K562 (cell line): ENCODE measurements around the gene OR2T10.

ENCODE experiments used
- CREM ChIP-seq: IDR thresholded peaks from 2 replicates; pipeline ENCODE4 v1.6.1; 2014; ENCODE audit warnings: antibody characterized with exemption, low read depth
- HDAC2 ChIP-seq: fragments of 450-650 bp; IDR thresholded peaks from 2 replicates; pipeline ENCODE4 v1.6.1; 2016; ENCODE audit warnings: mild to moderate bottlenecking
- ZSCAN32 ChIP-seq: fragments of 450-650 bp; formaldehyde crosslinking; IDR thresholded peaks from 2 replicates; pipeline ENCODE4 v1.4.0; 2020; ENCODE audit warnings: mild to moderate bottlenecking, moderate library complexity
- TF ChIP-seq, protein P1 (sequence below): sonication (generic); formaldehyde crosslinking; IDR thresholded peaks from 2 replicates; pipeline ENCODE4 v1.8.1; 2022; ENCODE audit warnings: missing genetic modification reagents

- TF ChIP-seq CREM (no peak), ZSCAN32 (CRISPR knock-in tag) (no peak), HDAC2 (no peak)
- TF ChIP-seq, protein P1, sequence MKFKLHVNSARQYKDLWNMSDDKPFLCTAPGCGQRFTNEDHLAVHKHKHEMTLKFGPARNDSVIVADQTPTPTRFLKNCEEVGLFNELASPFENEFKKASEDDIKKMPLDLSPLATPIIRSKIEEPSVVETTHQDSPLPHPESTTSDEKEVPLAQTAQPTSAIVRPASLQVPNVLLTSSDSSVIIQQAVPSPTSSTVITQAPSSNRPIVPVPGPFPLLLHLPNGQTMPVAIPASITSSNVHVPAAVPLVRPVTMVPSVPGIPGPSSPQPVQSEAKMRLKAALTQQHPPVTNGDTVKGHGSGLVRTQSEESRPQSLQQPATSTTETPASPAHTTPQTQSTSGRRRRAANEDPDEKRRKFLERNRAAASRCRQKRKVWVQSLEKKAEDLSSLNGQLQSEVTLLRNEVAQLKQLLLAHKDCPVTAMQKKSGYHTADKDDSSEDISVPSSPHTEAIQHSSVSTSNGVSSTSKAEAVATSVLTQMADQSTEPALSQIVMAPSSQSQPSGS (CRISPR knock-in tag), result no peak
Observed at GRCh38 chr1:248613742-248614141, 16.2 kb upstream of the OR2T10 start.
